Neural cell (in vitro differentiated cells): Measurements from ENCODE around the gene MUC2. TPM values are rescaled to one million over a fixed set of nuclear protein-coding genes. Genes with fewer than 3 reads are reported as not detected.

Experiments
- H2AFZ ChIP-seq: fragments of 200-600, 300-800 bp; sonication (generic), shearing (Covaris generic); 2 replicates; pipeline ENCODE4 v1.6.0; 2014; ENCODE audit warnings: low read depth, mild to moderate bottlenecking, antibody characterized with exemption, low read length, moderate library complexity
- H3F3A ChIP-seq: fragments of 200-600 bp; shearing (Covaris generic); 2 replicates; pipeline ENCODE4 v1.6.1; 2016; ENCODE audit warnings: mild to moderate bottlenecking, moderate library complexity, mixed read lengths, antibody characterized with exemption, low read length; ENCODE audit not compliant: insufficient read depth, poor library complexity, severe bottlenecking
- H3K27ac ChIP-seq: fragments of 200-600, 300-800 bp; sonication (generic), shearing (Covaris generic); 2 replicates; pipeline ENCODE4 v1.5.1; 2014; ENCODE audit warnings: mild to moderate bottlenecking, low read length, moderate library complexity
- H3K27me3 ChIP-seq: fragments of 300-800, 200-600 bp; sonication (generic), shearing (Covaris generic); 2 replicates; pipeline ENCODE4 v1.6.0; 2014; ENCODE audit warnings: mild to moderate bottlenecking, low read depth, low read length, moderate library complexity; ENCODE audit not compliant: insufficient read depth
- H3K36me3 ChIP-seq: fragments of 300-800, 200-600 bp; sonication (generic), shearing (Covaris generic); 2 replicates; pipeline ENCODE4 v1.5.1; 2014; ENCODE audit warnings: mild to moderate bottlenecking, antibody characterized with exemption, low read length, moderate library complexity; ENCODE audit not compliant: insufficient read depth
- H3K4me2 ChIP-seq: fragments of 300-800, 200-600 bp; sonication (generic), shearing (Covaris generic); 2 replicates; pipeline ENCODE4 v1.6.0; 2014; ENCODE audit warnings: mild to moderate bottlenecking, low read length
- H3K4me3 ChIP-seq: fragments of 300-800, 200-600 bp; sonication (generic), shearing (Covaris generic); 2 replicates; pipeline ENCODE4 v1.5.1; 2014; ENCODE audit warnings: mild to moderate bottlenecking, low read length, moderate library complexity
- H3K79me2 ChIP-seq: fragments of 200-600 bp; shearing (Covaris generic); replicated peaks from 2 replicates; pipeline ENCODE4 v1.6.0; 2014; ENCODE audit warnings: mild to moderate bottlenecking, low read length, moderate library complexity; ENCODE audit not compliant: insufficient read depth
- H3K9ac ChIP-seq: fragments of 300-800, 200-600 bp; sonication (generic), shearing (Covaris generic); 2 replicates; pipeline ENCODE4 v1.6.1; 2016; ENCODE audit warnings: mild to moderate bottlenecking, low read length, mixed read lengths
- H3K9me2 ChIP-seq: fragments of 200-600 bp; shearing (Covaris generic); 2 replicates; pipeline ENCODE4 v1.6.1; 2016; ENCODE audit warnings: mild to moderate bottlenecking, low read length, mixed read lengths; ENCODE audit not compliant: insufficient read depth
- H3K9me3 ChIP-seq: fragments of 200-600, 300-800 bp; sonication (generic), shearing (Covaris generic); 2 replicates; pipeline ENCODE4 v1.6.1; 2016; ENCODE audit warnings: mild to moderate bottlenecking, mixed run types, low read length, moderate library complexity, mixed read lengths
- H4K20me1 ChIP-seq: fragments of 200-600 bp; shearing (Covaris generic); 2 replicates; pipeline ENCODE4 v1.6.1; 2016; ENCODE audit warnings: mild to moderate bottlenecking, mixed run types; ENCODE audit not compliant: insufficient read depth
- CTCF ChIP-seq: fragments of 450-650 bp; IDR thresholded peaks from 2 replicates; pipeline ENCODE4 v1.5.1; 2014; ENCODE audit warnings: antibody characterized with exemption, mild to moderate bottlenecking, moderate library complexity; ENCODE audit not compliant: poor library complexity, severe bottlenecking
- EP300 ChIP-seq: fragments of 450-650 bp; conservative IDR thresholded peaks from 2 replicates; pipeline ENCODE4 v1.6.1; 2014; ENCODE audit warnings: antibody characterized with exemption, mild to moderate bottlenecking, moderate library complexity; ENCODE audit not compliant: poor library complexity, severe bottlenecking
- EZH2 ChIP-seq: fragments of 200-600, 300-800 bp; shearing (Covaris generic), sonication (generic); IDR thresholded peaks from 2 replicates; pipeline ENCODE4 v1.6.1; 2014; ENCODE audit warnings: antibody characterized with exemption, low read length, borderline replicate concordance, mild to moderate bottlenecking; ENCODE audit not compliant: insufficient read depth, poor library complexity, severe bottlenecking
- MXI1 ChIP-seq: fragments of 450-650 bp; conservative IDR thresholded peaks from 2 replicates; pipeline ENCODE4 v1.6.1; 2014; ENCODE audit warnings: antibody characterized with exemption, mild to moderate bottlenecking; ENCODE audit not compliant: poor library complexity, severe bottlenecking
- POLR2AphosphoS5 ChIP-seq: IDR thresholded peaks from 2 replicates; pipeline ENCODE4 v1.6.1; 2012
- RAD21 ChIP-seq: fragments of 450-650 bp; conservative IDR thresholded peaks from 2 replicates; pipeline ENCODE4 v1.6.1; 2014; ENCODE audit warnings: antibody characterized with exemption, mild to moderate bottlenecking, moderate library complexity
- REST ChIP-seq: IDR thresholded peaks from 2 replicates; pipeline ENCODE4 v1.6.1; 2012; ENCODE audit warnings: borderline replicate concordance
- SMC3 ChIP-seq: fragments of 450-650 bp; conservative IDR thresholded peaks from 2 replicates; pipeline ENCODE4 v1.6.1; 2014; ENCODE audit warnings: antibody characterized with exemption, mild to moderate bottlenecking, moderate library complexity; ENCODE audit not compliant: poor library complexity
- polyA plus RNA-seq: library from polyadenylated mRNA; depleted of rRNA; stranded (reverse); fragments of >200 nt; gene quantifications from 2 replicates; pipeline ENCODE4 v1.2.3, GENCODE V29; 2014

The MUC2 gene
- polyA plus RNA-seq, 1 donor from 2014 or later: not detected

GRCh38 chr11:1107316-1108245 is 32.9 kb downstream of the MUC2 start:
- no peaks in the 10 kb centered on the region for H4K20me1 ChIP-seq
- H3K36me3 ChIP-seq: no peaks in the 10 kb centered on the region
- no peaks in the 10 kb centered on the region for H3F3A ChIP-seq
- H3K27me3 ChIP-seq: no peaks in the 10 kb centered on the region
- no peaks in the 10 kb centered on the region for H3K9me3 ChIP-seq
- no peak overlapping the region for H2AFZ ChIP-seq
- H3K27ac ChIP-seq: no peak overlapping the region
- no peaks in the 10 kb centered on the region for H3K79me2 ChIP-seq
- H3K4me2 ChIP-seq: no peak overlapping the region
- no peaks in the 10 kb centered on the region for H3K9me2 ChIP-seq
- TF ChIP-seq SMC3 (no peak), EZH2 (no peak), MXI1 (no peak)
- H3K4me3 ChIP-seq: no peak overlapping the region
- H3K9ac ChIP-seq: no peak overlapping the region

GRCh38 chr11:1108246-1108900 is 33.7 kb downstream of the MUC2 start:
- no peaks in the 10 kb centered on the region for H3K27me3 ChIP-seq
- no peak overlapping the region for H3K9ac ChIP-seq
- no peaks in the 10 kb centered on the region for H4K20me1 ChIP-seq
- H3K27ac ChIP-seq: no peak overlapping the region
- no peaks in the 10 kb centered on the region for H3K9me2 ChIP-seq
- H3K79me2 ChIP-seq: no peaks in the 10 kb centered on the region
- no peaks in the 10 kb centered on the region for H3K9me3 ChIP-seq
- no peaks in the 10 kb centered on the region for H3F3A ChIP-seq
- H2AFZ ChIP-seq: no peak overlapping the region
- no peaks in the 10 kb centered on the region for H3K36me3 ChIP-seq
- no peak overlapping the region for H3K4me3 ChIP-seq
- H3K4me2 ChIP-seq: no peak overlapping the region
- TF ChIP-seq CTCF (no peak), EP300 (no peak), POLR2AphosphoS5 (no peak), REST (no peak), RAD21 (no peak), MXI1 (no peak)
